ENCODE results near the gene CGB3.
"Not testable (repeated sequence)": the region's sequence is repeated elsewhere in the genome, so short reads cannot be mapped to it uniquely, and the experiment has no call there.

The CGB3 gene

DNA sequence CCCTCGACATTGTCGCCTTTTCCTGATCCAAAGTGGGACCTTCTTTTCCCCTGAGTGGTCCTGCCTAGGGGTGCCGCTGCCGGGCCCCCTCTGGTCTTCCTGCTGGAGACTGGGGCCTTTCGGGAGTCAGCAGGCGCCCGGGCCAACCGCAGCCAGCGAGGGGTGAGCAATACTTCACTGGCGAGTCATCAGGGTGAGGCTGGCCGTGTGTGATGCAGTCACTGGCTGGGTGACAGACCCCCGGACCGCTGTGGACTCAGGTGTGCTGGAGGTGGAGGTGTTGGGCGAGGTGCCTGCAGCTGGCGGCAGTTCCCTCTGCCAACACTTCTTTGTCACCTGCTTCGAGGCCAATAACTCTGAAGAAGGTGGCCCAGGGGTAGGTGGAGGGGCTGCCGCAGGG lies 18.0 kb upstream of the CGB3 start:
- no peak for DNase-seq

DNA sequence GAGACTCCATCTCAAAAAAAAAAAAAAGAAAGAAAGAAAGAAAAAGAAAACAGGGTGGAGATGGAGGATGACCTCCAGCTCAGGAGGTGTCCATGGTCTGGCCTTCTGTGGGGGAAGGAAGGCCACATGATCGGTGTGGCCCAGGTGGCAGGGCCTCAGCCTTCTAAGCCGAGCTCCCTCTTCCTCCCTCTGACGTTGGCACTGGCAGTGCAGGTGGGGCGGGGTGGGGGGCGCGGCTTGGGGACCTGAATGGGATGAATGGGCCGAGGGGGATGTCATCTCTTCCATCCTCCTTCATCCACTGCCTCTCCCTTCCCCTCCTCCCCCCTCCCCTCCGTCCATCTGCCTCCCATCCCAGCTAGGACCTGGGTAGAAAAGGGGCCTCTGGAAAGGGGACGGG lies 15.6 kb upstream of the CGB3 start:
- DNase-seq, result not testable (repeated sequence)

DNA sequence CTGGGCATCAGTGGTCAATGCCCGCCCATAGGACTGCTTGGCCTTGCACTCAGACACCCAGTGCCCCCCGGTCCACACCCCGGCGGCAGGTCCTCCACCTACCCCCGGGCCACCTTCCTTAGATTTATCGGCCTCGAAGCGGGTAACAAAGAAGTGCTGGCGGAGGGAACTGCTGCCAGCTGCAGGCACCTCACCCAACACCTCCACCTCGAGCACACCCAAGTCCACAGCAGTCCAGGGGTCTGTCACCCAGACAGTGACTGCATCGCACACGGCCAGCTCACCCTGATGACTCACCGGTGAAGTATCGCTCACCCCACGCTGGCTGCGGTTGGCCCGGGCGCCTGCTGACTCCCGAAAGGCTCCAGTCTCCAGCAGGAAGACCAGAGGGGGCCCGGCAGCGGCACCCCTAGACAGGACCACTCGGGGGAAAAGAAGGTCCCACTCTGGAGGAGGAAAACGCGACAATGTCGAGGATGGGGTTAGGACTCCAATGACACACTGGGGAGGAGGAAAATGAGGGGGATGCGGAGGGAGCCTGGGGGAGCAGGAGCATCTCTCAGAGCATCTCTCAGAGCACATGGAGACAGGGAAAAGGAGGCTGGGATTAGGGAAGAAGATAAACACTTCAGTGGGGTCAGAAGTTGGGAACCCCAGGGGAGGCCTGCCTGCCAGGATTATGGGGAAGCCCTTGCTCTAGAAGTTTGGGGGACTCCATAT lies 14.6 kb upstream of the CGB3 start:
- not testable (repeated sequence) for DNase-seq

DNA sequence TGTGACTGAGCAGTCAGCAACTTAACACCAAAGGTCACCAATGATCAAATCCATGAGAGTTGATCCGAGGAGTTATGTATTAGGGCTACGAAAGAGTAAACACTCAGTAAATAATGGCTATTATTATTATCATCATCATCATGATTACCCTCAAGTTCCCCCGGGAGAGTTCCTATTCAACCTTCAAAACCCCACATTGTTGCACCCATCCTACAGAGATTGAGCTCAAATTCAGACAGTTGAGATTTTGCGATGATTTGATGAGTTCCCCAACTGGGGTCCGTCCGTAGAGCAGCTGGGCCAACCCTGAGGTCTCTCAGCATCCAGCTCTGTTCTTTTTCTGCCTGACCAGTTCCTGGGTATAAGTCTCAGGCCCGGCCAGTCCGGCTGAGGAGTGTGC lies 14.0 kb upstream of the CGB3 start:
- DNase-seq, result not testable (repeated sequence)

DNA sequence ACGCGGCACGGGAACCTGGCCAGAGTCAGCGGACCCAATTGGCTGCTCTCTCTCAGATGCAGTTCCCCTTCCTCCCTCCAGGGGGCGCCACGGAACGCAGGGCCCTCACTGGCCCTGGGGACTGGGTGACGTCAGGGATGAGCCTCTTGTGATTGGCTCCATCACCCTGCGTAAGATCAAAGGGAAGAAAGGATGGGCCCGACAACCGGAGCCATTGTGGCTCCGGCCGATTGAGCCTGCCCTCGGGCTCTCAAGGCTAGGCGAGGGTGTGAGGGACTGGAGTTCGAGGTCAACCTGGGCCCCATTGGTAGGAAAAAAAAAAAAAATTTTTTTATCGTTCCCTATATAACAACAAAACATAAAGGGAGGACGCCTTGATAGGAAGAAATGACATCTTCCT lies 12.7 kb upstream of the CGB3 start, which contains the start of gene CGB1:
CGB1 (minus strand) TSS at position 81 of the 400 bp plus-strand sequence. CDS start 184 bp downstream, outside the sequence.
- DNase-seq, result peak; percentile 95

DNA sequence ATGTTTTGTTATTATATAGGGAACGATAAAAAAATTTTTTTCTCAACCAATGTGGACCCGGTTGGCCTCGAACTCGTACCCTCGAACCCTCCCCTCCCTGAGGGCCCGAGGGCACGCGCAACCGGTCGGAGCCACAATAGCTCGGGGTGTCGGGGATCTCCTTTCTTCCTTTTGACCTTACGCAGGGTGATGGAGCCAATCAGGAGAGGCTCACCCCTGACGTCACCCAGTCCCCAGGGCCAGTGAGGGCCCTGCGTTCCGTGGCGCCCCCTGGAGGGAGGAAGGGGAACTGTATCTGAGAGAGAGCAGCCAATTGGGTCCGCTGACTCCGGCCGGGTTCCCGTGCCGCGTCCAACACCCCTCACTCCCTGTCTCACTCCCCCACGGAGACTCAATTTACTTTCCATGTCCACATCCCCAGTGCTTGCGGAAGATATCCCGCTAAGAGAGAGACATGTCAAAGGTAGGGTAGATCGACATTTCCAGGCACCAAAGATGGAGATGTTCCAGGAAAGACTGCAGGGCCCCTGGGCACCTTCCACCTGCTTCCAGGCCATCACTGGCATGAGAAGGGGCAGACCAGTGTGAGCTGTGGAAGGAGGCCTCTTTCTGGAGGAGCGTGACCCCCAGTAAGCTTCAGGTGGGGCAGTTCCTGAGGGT lies 7.6 kb upstream of the CGB3 start, which contains the start of gene CGB2:
CGB2 (plus strand) TSS at position 249 of the 660 bp plus-strand sequence; CDS start at position 455, 206 bp downstream.
- DNase-seq, result peak; percentile 93

DNA sequence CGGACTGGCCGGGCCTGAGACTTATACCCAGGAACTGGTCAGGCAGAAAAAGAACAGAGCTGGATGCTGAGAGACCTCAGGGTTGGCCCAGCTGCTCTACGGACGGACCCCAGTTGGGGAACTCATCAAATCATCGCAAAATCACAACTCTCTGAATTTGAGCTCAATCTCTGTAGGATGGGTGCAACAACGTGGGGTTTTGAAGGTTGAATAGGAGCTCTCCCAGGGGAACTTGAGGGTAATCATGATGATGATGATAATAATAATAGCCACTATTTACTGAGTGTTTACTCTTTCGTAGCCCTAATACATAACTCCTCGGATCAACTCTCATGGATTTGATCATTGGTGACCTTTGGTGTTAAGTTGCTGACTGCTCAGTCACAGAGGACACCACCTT lies 6.2 kb upstream of the CGB3 start:
- not testable (repeated sequence) for DNase-seq

DNA sequence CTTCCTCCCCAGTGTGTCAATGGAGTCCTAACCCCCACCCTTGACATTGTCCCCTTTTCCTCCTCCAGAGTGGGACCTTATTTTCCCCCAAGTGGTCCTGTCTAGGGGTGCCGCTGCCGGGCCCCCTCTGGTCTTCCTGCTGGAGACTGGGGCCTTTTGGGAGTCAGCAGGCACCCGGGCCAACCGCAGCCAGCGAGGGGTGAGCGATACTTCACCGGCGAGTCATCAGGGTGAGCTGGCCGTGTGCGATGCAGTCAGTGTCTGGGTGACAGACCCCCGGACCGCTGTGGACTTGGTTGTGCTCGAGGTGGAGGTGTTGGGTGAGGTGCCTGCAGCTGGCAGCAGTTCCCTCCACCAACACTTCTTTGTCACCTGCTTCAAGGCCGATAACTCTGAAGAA lies 5.6 kb upstream of the CGB3 start:
- DNase-seq, result not testable (repeated sequence)

DNA sequence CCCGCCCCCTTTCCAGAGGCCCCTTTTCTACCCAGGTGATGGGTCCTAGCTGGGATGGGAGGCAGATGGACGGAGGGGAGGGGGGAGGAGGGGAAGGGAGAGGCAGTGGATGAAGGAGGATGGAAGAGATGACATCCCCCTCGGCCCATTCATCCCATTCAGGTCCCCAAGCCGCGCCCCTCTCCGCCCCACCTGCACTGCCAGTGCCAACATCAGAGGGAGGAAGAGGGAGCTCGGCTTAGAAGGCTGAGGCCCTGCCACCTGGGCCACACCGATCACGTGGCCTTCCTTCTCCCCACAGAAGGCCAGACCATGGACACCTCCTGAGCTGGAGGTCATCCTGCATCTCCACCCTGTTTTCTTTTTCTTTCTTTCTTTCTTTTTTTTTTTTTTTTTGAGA lies 4.6 kb upstream of the CGB3 start:
- DNase-seq, result not testable (repeated sequence)

DNA sequence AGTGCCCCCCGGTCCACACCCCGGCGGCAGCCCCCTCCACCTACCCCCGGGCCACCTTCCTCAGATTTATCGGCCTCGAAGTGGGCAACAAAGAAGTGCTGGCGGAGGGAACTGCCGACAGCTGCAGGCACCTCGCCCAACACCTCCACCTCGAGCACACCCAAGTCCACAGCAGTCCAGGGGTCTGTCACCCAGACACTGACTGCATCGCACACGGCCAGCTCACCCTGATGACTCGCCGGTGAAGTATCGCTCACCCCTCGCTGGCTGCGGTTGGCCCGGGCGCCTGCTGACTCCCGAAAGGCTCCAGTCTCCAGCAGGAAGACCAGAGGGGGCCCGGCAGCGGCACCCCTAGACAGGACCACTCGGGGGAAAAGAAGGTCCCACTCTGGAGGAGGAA lies 1.5 kb upstream of the CGB3 start:
- DNase-seq, result not testable (repeated sequence)

DNA sequence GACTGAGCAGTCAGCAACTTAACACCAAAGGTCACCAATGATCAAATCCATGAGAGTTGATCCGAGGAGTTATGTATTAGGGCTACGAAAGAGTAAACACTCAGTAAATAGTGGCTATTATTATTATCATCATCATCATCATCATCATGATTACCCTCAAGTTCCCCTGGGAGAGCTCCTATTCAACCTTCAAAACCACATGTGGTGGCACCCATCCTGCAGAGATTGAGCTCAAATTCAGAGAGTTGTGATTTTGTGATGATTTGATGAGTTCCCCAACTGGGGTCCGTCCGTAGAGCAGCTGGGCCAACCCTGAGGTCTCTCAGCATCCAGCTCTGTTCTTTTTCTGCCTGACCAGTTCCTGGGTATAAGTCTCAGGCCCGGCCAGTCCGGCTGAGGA lies 955 bp upstream of the CGB3 start:
- not testable (repeated sequence) for DNase-seq

DNA sequence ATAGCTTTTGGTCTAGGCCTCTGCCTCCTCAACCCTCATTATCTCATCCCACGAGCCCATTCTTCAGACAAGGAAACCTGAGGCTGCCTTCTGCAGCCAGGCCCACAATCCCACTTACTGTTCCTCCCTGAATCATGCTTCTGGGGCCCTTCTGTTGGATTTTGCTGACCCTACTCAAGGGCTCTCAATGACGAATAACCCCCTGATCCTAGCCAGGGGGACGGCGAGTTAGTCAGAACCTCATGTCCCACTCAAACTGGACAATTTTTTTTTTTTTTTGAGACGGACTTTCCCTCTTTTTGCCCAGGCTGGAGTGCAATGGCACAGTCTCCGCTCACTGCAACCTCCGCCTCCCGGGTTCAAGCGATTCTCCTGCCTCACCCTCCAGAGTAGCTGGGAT lies 2.0 kb downstream of the CGB3 start:
- DNase-seq, result no peak

DNA sequence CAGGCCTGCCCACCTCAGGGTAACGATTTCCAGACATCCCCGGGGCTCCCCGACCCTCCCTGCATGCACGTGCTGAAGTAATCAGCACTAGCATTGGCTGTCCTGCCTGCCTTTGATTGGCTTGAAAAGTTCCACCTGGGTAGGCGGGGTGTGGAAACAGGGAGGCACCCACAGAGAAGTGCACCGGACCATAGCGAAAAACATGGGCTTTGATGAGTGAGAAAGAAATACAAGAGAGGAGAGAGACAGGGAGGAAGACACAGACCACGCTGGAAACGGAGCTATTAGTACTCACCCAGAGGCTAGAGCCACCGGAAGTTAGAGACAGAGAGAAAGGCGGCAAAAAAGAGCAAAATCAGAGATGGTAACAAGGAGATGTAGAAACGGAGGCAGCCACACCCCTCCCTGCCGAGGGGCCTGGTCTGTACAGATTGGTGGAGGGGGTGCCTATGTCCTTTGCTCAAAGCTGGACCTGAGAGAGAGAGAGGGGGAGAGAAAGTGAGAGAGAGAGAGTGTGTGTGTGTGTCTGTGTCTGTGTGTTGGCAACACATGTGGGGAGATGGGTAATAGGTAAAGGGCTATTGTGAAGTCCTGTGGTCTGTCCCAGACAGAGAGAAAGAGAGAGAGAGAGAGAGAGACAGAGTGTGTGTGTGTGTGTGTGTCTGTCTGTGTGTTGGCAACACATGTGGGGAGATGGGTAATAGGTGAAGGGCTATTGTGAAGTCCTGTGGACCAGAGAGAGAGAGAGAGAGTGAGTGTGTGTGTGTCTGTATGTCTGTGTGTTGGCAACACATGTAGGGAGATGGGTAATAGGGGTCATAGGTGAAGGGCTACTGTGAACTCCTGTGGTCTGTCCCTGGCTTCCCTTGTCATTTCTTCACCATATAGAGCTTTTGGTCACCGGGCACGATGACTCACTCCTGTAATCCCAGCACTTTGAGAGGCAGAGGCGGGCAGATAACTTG lies 2.9 kb downstream of the CGB3 start:
- DNase-seq, result peak; percentile 68

DNA sequence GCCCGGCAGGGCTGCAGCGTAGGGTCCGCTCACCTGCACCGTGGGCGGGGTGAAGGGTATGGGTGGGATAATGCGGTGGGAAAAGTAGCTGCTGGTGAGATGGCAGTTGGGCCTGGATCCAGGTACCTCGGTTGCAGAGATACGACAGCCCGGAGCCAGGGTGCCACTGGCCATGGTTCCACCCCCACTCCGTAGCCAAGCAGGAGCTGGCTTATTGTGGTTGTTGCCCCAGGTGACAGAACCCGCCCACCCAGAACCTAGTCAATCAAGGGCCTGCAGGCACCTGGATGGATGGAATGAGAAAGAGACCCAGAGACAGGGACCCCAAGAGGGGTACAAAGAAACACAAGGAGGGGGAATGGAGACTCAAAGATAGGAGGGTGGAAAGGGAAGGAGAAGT lies 3.8 kb downstream of the CGB3 start:
- peak; percentile 51 for DNase-seq

DNA sequence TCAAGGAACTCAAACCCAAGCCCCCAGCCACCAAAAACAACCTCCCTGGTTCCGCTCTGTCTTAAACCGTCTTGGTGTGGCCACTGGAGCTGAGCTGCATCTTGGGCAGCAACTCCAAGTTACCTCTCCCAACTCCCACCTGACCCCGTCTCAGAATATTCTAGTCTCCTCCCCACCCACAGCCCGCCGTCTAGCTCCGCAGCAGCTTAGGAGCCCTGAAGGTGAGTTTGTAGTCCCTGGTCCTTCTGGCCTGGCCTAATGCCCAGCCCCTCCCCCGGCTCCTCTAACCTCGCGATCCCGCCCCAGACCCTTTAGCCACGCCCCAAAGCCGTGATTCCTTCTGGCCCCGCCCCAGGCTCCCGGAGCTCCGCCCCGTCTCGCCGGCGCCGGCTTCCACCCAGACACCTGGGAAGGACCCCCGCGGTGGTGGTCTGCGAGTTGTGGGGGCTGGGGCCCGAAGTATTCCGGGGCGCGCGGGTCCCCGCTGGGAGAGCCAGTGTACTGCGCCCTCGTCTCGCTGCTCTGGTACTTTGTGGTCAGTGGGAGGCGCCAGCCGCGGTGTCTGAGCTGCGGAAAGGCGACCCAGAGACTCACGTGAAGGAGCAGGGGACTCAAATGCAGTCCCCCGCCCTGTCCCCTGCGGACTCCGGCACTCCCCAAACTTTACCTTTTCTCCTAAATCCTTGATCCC lies 4.7 kb downstream of the CGB3 start:
- peak; percentile 85 for DNase-seq

DNA sequence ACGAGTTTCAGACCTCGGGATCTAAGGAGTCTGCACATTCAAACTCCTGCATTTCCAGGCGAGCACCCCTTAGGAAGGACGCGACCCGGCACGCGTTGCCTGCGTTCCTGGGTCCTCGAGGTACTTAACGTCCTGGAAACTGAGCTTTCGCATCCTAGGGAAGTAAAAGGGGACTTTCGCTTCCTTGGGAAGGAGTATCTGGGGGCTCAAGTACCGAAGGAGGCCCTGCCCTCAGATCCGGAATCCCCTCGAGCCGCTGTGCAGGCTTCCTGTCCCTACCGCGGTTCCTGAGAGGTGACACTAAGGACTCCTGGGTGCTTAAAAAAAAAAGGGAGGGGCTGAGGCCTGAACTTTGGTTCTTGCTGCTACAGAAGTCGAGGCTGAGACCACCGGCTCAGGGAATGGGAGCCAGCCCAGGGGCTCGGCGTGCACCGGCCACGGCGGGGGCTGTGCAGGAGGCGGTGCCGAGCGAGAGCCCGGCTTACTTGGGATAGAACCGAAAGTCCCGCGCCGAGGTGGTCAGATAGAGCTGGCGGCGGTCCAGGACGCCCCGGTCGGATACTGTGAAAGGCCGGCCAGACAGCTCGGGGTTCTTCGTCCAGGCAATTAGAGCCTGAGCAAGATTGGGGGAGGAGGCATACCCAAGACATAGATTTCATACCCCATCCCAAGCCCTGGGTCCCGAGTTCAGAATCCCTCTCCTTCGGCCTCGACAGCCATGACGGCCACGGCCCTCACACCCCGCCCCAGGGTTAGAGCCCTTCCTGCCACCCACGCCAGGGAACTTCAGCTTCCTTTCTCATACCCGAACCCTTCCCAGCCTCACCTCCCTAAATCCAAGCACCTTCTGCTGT lies 5.5 kb downstream of the CGB3 start:
- peak; percentile 28 for DNase-seq

DNA sequence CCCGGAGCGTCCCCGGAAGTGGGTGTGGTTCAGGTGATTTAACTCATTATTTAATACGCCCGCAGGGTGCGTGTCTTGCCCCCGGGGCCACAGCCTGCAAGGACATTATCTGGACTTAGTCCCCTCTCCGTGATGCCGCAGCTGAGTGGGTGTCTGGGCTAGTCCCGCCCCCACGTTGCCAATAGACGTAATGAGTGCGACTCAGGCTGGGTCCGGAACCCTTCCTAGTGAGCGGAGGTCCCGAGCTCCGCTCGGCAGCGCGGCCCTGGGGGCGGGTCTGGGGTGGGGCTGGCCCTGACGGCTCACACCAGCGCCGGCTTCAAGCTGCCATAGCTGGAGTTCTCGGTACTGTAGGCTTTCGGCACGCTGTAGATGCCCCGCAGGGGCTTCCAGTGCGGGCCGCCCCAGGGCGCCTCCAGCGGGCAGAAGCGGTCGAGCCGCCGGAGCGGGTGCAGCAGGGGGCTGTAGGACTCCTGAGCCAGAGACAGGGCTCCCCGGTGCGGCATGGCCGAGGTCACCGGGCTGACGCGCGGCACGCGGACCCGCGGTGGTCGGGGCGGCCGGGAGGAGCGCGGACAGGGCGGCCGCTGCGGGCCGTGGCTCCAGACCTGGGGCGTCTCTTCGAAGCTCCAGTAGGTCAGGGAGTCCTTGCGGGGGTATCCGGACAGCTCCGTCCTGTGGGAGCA lies 6.3 kb downstream of the CGB3 start:
- DNase-seq, result peak; percentile 82

DNA sequence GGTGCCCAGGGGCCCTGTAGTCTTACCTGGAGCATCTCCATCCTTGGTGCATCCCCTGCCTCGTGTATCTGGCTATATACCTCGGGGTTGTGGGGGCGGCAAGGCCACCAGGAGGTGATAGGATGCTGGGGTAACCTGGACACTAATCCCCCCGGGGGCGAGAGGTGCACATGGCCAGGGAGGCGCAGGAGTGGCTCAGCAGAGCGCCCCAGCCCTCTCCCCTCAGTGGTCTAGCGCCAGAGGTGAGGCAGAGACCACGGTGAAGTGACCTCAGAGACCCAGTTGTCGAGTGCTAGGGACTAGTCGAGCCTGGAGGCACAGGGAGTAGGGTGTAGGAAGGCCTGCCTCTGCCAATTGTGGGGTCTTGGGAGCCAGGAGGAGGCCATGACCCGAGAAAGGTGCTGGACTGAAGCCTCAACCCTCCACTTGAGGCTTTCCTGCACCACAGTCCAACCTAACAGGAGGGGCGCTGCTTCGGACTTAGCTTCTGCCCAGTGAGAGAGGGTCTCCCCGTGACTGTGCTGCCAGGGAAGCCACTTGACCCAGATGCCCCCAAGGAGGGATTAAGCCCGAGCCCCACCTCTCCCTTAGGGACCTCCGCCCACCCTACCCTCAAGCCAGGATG lies 7.0 kb downstream of the CGB3 start, which contains the start of gene LHB:
LHB (minus strand) TSS at position 51 of the 625 bp plus-strand sequence; CDS start at position 41, 10 bp downstream.
- DNase-seq, result no peak

DNA sequence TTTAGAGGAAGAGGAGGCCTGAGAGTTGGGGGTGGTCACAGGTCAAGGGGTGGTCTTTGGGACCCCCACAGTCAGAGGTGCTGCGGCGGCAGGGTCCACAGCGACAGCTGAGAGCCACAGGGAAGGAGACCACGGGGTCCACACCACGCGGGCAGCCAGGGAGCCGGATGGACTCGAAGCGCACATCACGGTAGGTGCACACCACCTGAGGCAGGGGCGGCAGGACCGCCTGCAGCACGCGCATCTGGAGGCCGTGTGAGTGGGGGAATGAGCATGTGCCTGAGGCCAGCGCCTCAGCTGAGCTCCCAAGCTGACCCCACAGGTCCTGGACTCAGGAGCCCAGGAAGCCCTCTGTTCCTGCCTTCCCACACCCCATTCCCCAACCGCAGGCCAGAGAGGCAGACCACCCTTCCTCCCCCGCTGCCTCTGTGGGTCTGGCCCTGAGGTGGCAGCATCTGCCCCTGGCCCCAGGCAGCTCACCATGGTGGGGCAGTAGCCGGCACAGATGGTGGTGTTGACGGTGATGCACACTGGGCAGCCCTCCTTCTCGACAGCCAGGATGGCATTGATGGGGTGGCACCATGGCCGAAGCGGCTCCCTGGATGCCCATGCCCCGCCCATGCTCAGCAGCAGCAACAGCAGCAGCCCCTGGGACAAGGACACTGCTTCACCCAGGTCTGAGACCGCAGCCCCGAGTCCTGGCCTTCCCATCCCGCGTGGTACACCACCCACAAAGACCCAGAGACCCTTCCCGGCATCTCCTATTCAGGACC lies 7.9 kb downstream of the CGB3 start:
- no peak for DNase-seq

DNA sequence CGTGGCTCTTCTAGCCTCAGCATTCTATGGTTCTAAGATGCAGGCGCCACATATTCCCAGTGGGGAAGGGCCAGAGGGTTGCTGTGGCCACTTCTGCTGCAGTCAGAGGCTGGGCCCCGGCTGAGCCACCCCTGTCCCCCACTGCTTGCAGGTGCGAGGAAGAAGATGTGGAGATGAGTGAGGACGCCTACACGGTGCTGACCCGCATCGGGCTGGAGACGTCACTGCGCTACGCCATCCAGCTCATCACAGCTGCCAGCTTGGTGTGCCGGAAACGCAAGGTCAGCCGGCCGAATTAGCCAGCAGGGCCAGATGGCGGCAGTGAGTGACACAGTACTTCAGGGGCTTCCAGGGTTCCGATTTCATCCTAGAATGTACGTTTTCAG lies 9.3 kb downstream of the CGB3 start:
- no peak for DNase-seq

All from NCI-H69 (cell line).